ENCODE measurements around the gene KCNN3. TPM values are rescaled to one million over a fixed set of nuclear protein-coding genes. Genes with fewer than 3 reads are reported as not detected.

KCNN3 gene
- total and polyA plus RNA-seq, 2 donors (not counting 1 experiment from before 2014, with no cell fraction given): 0.17 to 0.82 TPM

GRCh38 chr1:154780541-154780940 lies 89.5 kb downstream of the KCNN3 start:
- Histone ChIP-seq H3K9ac (ENCODE audit: low read length) (no peak overlapping the region), H3K36me3 (replicated peaks in 1 of 2; ENCODE audit: control extremely low read depth in 1 of 2, control insufficient read depth in 1 of 2, extremely low read depth in 1 of 2, insufficient read depth in 2 of 2, low read length in 1 of 2) (no peaks in the 10 kb centered on the region), H2AFZ (ENCODE audit: insufficient read depth, low read depth, low read length, poor library complexity, severe bottlenecking) (no peak overlapping the region), H3K4me1 (ENCODE audit: control insufficient read depth in 2 of 2, insufficient read depth in 2 of 2, low read length in 2 of 2) (peaks cover 0 to 8% of the 10 kb centered on the region in 2 donors), H3K9me3 (ENCODE audit: control extremely low read depth in 1 of 3, control insufficient read depth in 2 of 3, insufficient read depth in 1 of 3, low read length in 2 of 3) (peaks cover 0 to 5% (median 0%) of the 10 kb centered on the region in 3 donors), H3K79me2 (ENCODE audit: control insufficient read depth, insufficient read depth, low read length) (no peaks in the 10 kb centered on the region), H3K27ac (ENCODE audit: low read length in 2 of 2) (no peak overlapping the region), H3K4me3 (ENCODE audit: control extremely low read depth in 1 of 5, extremely low read depth in 1 of 5, insufficient read depth in 1 of 5, low read depth in 2 of 5, low read length in 4 of 5) (no peak overlapping the region), H3K27me3 (replicated peaks in 1 of 4; ENCODE audit: control extremely low read depth in 1 of 4, control insufficient read depth in 3 of 4, insufficient read depth in 4 of 4, low read length in 3 of 4) (no peaks in the 10 kb centered on the region), H4K20me1 (ENCODE audit: control insufficient read depth, insufficient read depth, low read length, poor library complexity, severe bottlenecking) (no peaks in the 10 kb centered on the region), H3K4me2 (replicated peaks; ENCODE audit: low read depth, low read length, poor library complexity, severe bottlenecking) (no peak overlapping the region)
- TF ChIP-seq EZH2 (IDR thresholded peaks at IDR 0.05; ENCODE audit: borderline replicate concordance, insufficient read depth, low read depth, low read length, poor library complexity, severe bottlenecking) (no peak), CTCF (IDR thresholded peaks at IDR 0.05) (no peak)
- ChIA-PET CTCF (interaction anchor here (1.0 to 1.2 kb wide), 2 partner anchors 20 to 93 kb away, joined by 3 read pairs; no protein-coding TSS in a partner anchor), POLR2A (no interaction called here)
- intact Hi-C loops (cut with micrococcal nuclease): no loop called here
- H3K27me3 Mint-ChIP-seq: peaks cover 3% of the 10 kb centered on the region
- DNase-seq (no peak), ATAC-seq (ENCODE audit: low read depth) (no peak)
- no peak overlapping the region for H3K27ac Mint-ChIP-seq
- WGBS (ENCODE audit: insufficient coverage): 95% methylated on average over 2 of the region's 3 CpGs
- peaks cover 3% of the 10 kb centered on the region for H3K4me1 Mint-ChIP-seq
- H3K4me3 Mint-ChIP-seq: no peak overlapping the region
- H3K9me3 Mint-ChIP-seq (ENCODE audit: insufficient read depth): no peaks in the 10 kb centered on the region

- TF ChIP-seq CTCF (IDR thresholded peaks at IDR 0.05) (no peak), EZH2 (IDR thresholded peaks at IDR 0.05; ENCODE audit: borderline replicate concordance, insufficient read depth, low read depth, low read length, poor library complexity, severe bottlenecking) (no peak)
- no peak overlapping the region for H3K4me2 ChIP-seq (replicated peaks; ENCODE audit: low read depth, low read length, poor library complexity, severe bottlenecking)
- Mint-ChIP-seq H3K9me3 (ENCODE audit: insufficient read depth) (no peaks in the 10 kb centered on the region), H3K27me3 (peaks cover 3% of the 10 kb centered on the region), H3K4me3 (no peak overlapping the region), H3K4me1 (no peaks in the 10 kb centered on the region), H3K27ac (no peak overlapping the region)
- POLR2A ChIA-PET: no interaction called here
- H4K20me1 ChIP-seq (ENCODE audit: control insufficient read depth, insufficient read depth, low read length, poor library complexity, severe bottlenecking): no peaks in the 10 kb centered on the region
- H3K27me3 ChIP-seq (replicated peaks in 1 of 4; ENCODE audit: control extremely low read depth in 1 of 4, control insufficient read depth in 3 of 4, insufficient read depth in 4 of 4, low read length in 3 of 4): no peaks in the 10 kb centered on the region
- H3K4me3 ChIP-seq (ENCODE audit: control extremely low read depth in 1 of 5, extremely low read depth in 1 of 5, insufficient read depth in 1 of 5, low read depth in 2 of 5, low read length in 4 of 5): no peak overlapping the region
- peaks cover 0 to 5% (median 0%) of the 10 kb centered on the region in 3 donors for H3K9me3 ChIP-seq (ENCODE audit: control extremely low read depth in 1 of 3, control insufficient read depth in 2 of 3, insufficient read depth in 1 of 3, low read length in 2 of 3)
- no peak for DNase-seq
- intact Hi-C loops (cut with micrococcal nuclease): no loop called here
- H2AFZ ChIP-seq (ENCODE audit: insufficient read depth, low read depth, low read length, poor library complexity, severe bottlenecking): no peak overlapping the region
- no peaks in the 10 kb centered on the region for H3K36me3 ChIP-seq (replicated peaks in 1 of 2; ENCODE audit: control extremely low read depth in 1 of 2, control insufficient read depth in 1 of 2, extremely low read depth in 1 of 2, insufficient read depth in 2 of 2, low read length in 1 of 2)
- no peak overlapping the region for H3K27ac ChIP-seq (ENCODE audit: low read length in 2 of 2)
- H3K4me1 ChIP-seq (ENCODE audit: control insufficient read depth in 2 of 2, insufficient read depth in 2 of 2, low read length in 2 of 2): peaks cover 0 to under 1% of the 10 kb centered on the region in 2 donors
- CTCF ChIA-PET: interaction anchor here (1.2 kb wide), 1 partner anchor 94 kb away, joined by 3 read pairs; no protein-coding TSS in a partner anchor
- no peaks in the 10 kb centered on the region for H3K79me2 ChIP-seq (ENCODE audit: control insufficient read depth, insufficient read depth, low read length)
- ATAC-seq (ENCODE audit: low read depth): no peak
- no peak overlapping the region for H3K9ac ChIP-seq (ENCODE audit: low read length)
- WGBS (ENCODE audit: insufficient coverage): 100% methylated on average over 8 of the region's 9 CpGs
Observed at GRCh38 chr1:154779551-154780189, 90.4 kb downstream of the KCNN3 start.

Measured in B cell (primary cell).